GM18519 (cell line): ENCODE measurements around the gene PDE6H.
A peak's percentile ranks its signal among the peaks of the same experiment; 100 is the strongest.

ENCODE experiments used
- ATAC-seq: cut with Tn5 transposase; IDR thresholded peaks from one replicate; pipeline ENCODE4 v1.9.1; 2021; ENCODE audit warnings: mild to moderate bottlenecking, moderate library complexity; ENCODE audit not compliant: unreplicated experiment, low FRiP score

The PDE6H gene

DNA sequence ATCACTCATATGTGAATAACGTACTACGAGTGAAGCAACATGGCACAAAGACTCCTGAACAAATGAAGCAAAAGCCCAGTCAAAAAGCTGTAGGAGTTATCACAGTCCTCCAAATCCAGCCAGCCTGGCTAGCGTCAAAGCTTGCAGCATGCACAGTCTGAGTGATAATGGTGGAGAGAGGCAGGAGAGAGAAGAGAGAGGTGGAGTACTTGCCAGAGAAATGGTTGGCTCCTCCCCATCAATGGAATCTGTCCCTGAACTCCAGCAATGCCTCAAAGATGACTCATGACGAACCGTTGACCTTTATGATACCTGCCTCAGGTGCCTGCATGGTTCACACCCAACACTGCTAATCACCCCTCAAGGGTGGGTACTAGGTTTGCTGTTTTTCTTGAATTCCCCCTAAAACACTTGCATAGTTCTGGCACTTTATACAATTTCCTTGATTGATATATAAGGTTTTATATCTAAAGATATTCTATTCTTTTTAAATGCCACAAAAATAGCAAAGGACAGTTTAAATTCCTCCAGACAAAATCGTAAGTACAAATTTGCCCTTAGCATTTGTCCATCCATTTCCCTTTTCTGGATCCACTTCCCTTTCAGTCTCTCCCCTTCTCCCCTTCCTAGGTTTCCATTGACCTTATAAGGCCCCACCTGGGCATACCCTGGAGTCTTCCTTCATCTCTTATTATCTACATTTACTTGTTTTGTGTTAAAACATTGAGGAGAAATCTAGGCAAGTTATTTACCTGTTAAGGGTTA, 21.7 kb upstream of the PDE6H start:
- no peak for ATAC-seq

DNA sequence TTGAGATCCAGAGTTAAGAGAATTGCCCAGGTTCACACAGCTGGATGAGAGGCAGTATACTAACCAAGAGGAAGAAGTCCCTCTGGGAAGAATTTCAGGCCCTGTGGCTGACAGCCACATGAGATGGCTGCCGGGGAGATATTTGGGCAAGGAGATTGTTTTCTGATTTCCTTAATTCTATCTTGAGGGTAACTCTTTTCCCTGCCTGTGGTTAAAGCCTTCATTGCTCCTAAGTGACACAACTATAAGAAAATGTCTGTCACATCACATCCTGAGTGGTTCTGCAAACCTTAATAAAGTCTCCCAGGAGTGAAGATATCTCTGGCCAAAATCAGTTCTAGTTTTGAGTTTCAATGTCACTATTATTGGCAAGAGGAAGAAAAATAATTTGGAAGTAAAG, 21.0 kb upstream of the PDE6H start:
- no peak for ATAC-seq

GRCh38 chr12:14952299-14952921, 20.4 kb upstream of the PDE6H start:
- ATAC-seq = peak; percentile 53

DNA sequence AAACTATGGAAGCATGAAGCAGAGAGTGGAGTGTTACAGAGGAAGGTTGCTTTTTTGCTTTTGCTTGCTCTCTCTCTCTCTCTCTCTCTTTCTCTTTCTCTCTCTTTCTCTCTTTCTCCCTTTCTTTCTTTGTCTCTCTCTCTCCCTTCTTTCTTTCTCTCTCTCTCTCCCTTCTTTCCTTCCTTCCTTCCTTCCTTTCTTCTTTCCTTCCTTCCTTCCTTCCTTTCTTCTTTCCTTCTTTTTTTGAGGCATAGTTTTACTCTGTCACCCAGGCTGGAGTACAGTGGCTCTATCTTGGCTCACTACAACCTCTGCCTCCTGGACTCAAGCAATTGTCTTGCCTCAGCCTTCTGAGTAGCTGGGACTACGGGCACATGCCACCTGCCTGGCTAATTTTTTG, 19.1 kb upstream of the PDE6H start:
- ATAC-seq = no peak

DNA sequence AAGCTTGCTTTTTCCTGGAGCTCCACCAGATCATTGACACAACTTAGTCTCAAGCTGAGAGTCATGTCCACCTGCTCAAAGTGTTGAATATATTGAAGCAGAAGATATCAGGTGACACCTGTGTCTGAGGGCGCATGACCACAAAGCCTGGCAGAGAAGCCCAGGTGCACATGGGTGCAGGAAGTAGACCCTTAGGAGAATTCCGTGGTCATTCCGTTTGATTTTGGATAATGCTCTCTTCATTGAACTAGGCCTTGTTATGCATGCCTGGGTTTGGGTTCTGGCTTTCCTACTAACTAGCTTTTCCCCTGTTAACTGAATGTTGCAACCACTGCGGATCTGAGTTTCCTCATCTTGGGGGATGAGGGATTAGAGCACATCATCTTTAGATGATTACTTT, 18.6 kb upstream of the PDE6H start:
- no peak for ATAC-seq

GRCh38 chr12:14956024-14956891, 16.6 kb upstream of the PDE6H start:
- peak; percentile 38 for ATAC-seq

GRCh38 chr12:14956905-14957304, 15.9 kb upstream of the PDE6H start:
- no peak for ATAC-seq

GRCh38 chr12:14957551-14958168, 15.2 kb upstream of the PDE6H start:
- ATAC-seq = no peak

- no peak for ATAC-seq
Measured at GRCh38 chr12:14958361-14959125, 14.3 kb upstream of the PDE6H start.

DNA sequence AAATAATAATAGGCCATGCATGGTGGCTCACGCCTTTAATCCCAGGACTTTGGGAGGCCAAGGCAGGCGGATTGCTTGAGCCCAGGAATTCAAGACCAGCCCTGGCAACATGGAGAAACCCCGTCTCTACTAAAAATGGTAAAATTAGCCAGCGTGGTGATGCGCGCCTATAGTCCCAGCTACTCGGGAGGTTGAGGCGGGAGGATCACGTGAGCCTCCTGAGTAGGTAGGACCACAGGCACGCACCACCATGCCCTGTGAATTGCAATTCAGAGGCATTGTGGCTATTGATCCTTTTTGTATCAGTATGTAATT, 13.8 kb upstream of the PDE6H start:
- no peak for ATAC-seq

- no peak for ATAC-seq
Measured at GRCh38 chr12:14959463-14959862, 13.4 kb upstream of the PDE6H start.

DNA sequence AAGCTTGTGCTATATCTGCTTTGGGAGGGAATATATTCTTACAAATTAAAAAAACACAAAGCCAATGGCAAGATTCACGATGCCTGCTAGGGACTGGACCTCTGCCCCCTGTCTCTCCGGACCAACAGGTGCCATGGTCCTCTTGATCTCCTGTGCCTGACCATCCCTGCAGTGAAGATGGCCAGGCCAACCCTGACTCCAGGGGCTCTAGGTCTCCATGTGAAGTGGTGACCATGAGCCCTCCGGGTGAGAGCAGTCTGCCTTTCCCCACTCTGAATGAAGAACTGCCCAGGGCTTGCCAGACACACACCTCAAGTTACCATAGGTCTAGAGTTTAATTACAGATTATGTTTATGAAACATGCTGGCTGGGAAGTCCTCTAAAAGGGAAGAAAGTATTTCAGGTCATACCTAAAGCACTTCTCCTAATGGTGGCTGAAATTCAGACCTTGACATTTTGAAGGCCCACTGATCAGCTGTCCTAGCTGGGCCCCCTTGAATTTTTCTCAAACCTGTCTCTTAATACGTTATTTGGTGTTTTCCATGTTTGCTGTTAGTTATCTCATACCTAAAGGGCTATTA, 12.8 kb upstream of the PDE6H start:
- ATAC-seq = no peak

DNA sequence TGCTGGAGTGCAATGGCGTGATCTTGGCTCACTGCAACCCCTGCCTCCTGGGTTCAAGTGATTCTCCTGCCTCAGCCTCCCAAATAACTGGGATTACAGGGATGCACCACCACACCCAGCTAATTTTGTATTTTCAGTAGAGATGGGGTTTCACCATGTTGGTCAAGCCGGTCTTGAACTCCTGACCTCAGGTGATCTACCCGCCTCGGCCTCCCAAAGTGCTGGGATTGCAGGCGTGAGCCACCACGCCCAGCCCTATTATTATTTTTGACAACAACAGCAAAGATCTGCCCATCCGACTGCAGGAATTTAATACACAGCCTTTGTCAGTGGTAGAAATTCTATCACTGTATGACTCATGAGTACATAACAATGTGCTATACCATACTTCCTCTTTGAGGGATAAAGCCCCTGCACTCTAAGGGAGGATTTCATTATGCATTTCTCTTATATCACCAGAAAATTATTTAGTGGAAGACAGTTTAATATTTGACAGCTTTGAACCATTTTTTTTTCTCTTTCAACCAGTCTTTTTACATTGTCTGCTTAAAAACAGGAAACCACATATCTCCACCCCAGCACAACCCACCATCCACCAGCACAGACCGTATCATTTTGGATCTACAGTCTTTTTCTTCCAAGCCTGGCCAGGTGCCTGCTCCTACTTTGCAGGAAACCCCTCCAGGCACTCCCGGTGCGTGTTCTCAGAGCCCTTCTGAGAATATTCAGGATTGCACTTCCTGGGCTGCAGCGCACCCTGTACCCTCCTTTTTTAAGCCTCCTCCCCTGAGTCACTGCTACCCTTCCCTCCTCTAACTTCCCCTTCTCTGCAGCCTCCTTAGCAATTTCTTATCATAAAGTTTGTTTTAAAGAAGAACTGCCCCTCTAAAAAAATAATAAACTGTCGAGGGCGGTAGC, 12.0 kb upstream of the PDE6H start:
- ATAC-seq = peak; percentile 28

DNA sequence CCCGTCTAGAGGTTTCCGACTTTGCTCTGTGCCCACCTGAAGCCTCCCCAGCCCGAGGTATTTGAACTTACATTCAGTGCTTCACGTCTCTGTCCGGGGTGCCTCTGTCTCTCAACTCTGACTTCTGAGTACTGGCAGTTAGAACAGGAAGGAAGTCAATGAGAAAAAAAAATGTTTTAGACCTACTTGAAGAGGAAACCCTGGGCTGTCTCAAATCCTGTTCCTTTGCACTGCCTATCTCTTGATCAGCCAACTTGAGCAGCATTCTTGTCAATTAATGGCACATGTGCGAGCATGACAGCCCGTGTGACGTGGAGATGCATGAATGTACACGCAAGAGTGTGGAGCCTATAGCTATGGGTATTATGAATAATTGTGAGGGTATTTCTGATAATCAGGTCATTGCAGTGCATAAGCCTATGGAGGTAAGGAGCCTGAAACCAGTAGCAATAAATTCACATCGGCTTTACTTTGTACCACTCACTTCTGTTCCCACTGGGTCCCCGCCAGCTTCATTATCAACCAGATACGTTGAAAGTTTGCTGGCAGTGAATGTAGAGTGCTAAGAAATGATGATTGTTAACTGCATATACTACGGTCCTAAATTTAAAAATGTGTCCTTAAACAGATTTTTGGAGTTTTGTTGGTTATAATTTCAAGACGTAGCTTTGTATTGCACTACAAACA, 11.2 kb upstream of the PDE6H start, which contains the start of gene ARHGDIB:
TSS of gene ARHGDIB (minus strand) at position 136 of the 687 bp plus-strand sequence. CDS start 10,889 bp downstream, outside the sequence.
- peak; percentile 67 for ATAC-seq

DNA sequence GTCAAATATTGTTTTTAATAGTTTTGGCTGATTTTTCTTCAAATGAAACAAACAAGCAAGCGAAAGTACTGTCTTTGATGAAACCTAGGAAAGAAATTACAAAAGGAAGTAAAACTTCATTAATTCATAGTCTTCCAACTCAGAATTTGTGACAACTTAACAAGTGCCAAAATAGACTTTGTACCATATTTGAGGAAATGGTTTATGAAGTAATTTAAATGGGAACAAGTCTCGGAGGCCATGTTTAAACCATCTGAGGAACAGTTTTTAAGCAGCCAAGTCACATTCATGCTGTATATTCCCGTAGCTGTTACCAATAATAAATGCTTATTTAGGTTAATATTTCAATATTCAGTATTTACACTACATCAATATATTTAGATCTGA, 10.7 kb upstream of the PDE6H start:
- ATAC-seq = no peak

DNA sequence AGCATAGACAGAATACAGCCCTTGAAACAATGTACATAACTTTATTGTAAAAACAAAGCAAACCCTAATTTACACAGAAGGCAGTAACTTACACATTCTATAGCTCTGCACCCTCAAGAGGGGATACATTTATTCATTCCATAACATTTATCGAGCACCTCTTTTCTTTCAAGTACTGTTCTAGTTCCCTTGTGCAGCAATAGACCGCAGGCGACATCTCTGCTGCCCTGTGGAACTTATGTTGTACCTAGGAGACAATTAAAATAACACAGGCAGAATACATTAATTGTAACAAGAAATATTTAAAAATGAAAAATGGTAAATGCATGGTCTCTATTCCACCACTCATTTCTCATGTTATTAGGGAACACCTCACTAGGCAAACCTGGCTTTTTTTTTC, 10.0 kb upstream of the PDE6H start:
- ATAC-seq = no peak

GRCh38 chr12:14963520-14963919, 9.3 kb upstream of the PDE6H start:
- ATAC-seq = no peak

- ATAC-seq = no peak
Measured at GRCh38 chr12:14964406-14964805, 8.4 kb upstream of the PDE6H start.
